K562 (cell line): ENCODE data around the gene UNKL. TPM values are rescaled to one million over a fixed set of nuclear protein-coding genes. Genes with fewer than 3 reads are reported as not detected.

Experiments used
- CHCHD3 ChIP-seq: fragments of 250-450 bp; sonication (Bioruptor Pico); IDR thresholded peaks from 2 replicates; pipeline ENCODE4 v2.1.2; 2022; ENCODE audit warnings: mild to moderate bottlenecking
- ETV1 ChIP-seq: fragments of 450-650 bp; conservative IDR thresholded peaks from 2 replicates; pipeline ENCODE4 v1.6.1; 2016; ENCODE audit warnings: missing genetic modification characterization, control low read depth, low read depth, missing compliant biosample characterization
- KAT7 ChIP-seq: sonication (generic); formaldehyde crosslinking; IDR thresholded peaks from 2 replicates; pipeline ENCODE4 v1.8.0; 2022; ENCODE audit warnings: missing genetic modification reagents, mild to moderate bottlenecking, borderline replicate concordance
- KLF1 ChIP-seq: fragments of 450-650 bp; IDR thresholded peaks from 2 replicates; pipeline ENCODE4 v1.6.1; 2016; ENCODE audit warnings: missing genetic modification characterization, missing compliant biosample characterization
- KLF6 ChIP-seq: fragments of 250-450 bp; sonication (Bioruptor Pico); IDR thresholded peaks from 2 replicates; pipeline ENCODE4 v1.4.0; 2020; ENCODE audit warnings: mild to moderate bottlenecking, moderate library complexity, borderline replicate concordance
- MTA1 ChIP-seq: fragments of 450-650 bp; IDR thresholded peaks from 2 replicates; pipeline ENCODE4 v1.6.1; 2017; ENCODE audit warnings: borderline replicate concordance
- PRMT5 ChIP-seq: sonication (generic); formaldehyde crosslinking; IDR thresholded peaks from 2 replicates; pipeline ENCODE4 v1.5.0; 2020; ENCODE audit warnings: missing genetic modification reagents
- SFPQ ChIP-seq: fragments of 200-400 bp; formaldehyde crosslinking; IDR thresholded peaks from 2 replicates; pipeline ENCODE4 v1.6.1; 2017; ENCODE audit warnings: mild to moderate bottlenecking, low read depth, low read length, moderate library complexity
- TRIM24 ChIP-seq, 2 experiments: fragments of 450-650 bp; IDR thresholded peaks; 2 replicates each; pipeline ENCODE4 v1.6.1; 2016
- ZNF282 ChIP-seq: sonication (generic); formaldehyde crosslinking; IDR thresholded peaks from 2 replicates; pipeline ENCODE4 v1.8.1; 2023; ENCODE audit warnings: missing genetic modification reagents
- polyA plus RNA-seq, 8 experiments: library from polyadenylated mRNA; depleted of rRNA in 4 of 8; stranded (reverse) in 5 of 8; unstranded in 3 of 8; fragments of >200 nt; fragmentation: Nextera tagmentation in 2 of 8; fragmentation: Illumina TruSeq in 1 of 8; extraction: Ambion mirVana in 2 of 8; extraction: Trizol in 1 of 8; gene quantifications; 2 replicates each; pipeline versions ENCODE4 v1.2.1 to v1.2.3, GENCODE V29; 2011 to 2014; ENCODE audit warnings: inconsistent platforms in 1 of 8, missing spikeins in 1 of 8
- total RNA-seq, 7 experiments: library from RNA; depleted of rRNA in 6 of 7; stranded (reverse); fragments of >200 nt in 6 of 7; fragmentation: Illumina TruSeq in 2 of 7; extraction: Trizol in 2 of 7; gene quantifications; 2 replicates each; pipeline versions ENCODE4 v1.2.1 to v1.2.3, GENCODE V29; 2011 to 2021; ENCODE audit warnings: low replicate concordance in 1 of 7
- TF ChIP-seq, protein P1 (sequence below): fragments of 450-650 bp; IDR thresholded peaks from 2 replicates; pipeline ENCODE4 v1.6.1; 2016; ENCODE audit warnings: mild to moderate bottlenecking, moderate library complexity
- TF ChIP-seq, protein P2 (sequence below), 3 experiments: IDR thresholded peaks in 2 of 3; conservative IDR thresholded peaks in 1 of 3; 2 replicates each; pipeline ENCODE4 v1.5.1; 2011 to 2012; ENCODE audit warnings: low read length in 3 of 3, mild to moderate bottlenecking in 3 of 3, control low read depth in 2 of 3, improper control_type of control experiment in 1 of 3, inconsistent platforms in 1 of 3, low read depth in 1 of 3, mixed read lengths in 1 of 3, moderate library complexity in 1 of 3; ENCODE audit not compliant: insufficient read depth in 2 of 3

The UNKL gene
- total and polyA plus RNA-seq, 9 of the 15 experiments (the other 6 are each of a cell fraction or from before 2014, with no cell fraction given): 0.37 to 30.2 (median 5.1) TPM

GRCh38 chr16:1331712-1332617 lies 82.5 kb downstream of the UNKL start (continued):
- TF ChIP-seq ZNF282 (CRISPR knock-in tag) (no peak), MTA1 (no peak), PRMT5 (CRISPR knock-in tag) (no peak), KAT7 (CRISPR knock-in tag) (no peak), SFPQ (no peak), KLF6 (CRISPR knock-in tag) (no peak), ETV1 (tag) (peak; percentile 50; the same call in 1 of the 2 replicates), TRIM24 (IDR thresholded peaks at IDR 0.05) (no peak), CHCHD3 (CRISPR knock-in tag) (no peak), KLF1 (tag) (no peak)
- TF ChIP-seq, protein P1, sequence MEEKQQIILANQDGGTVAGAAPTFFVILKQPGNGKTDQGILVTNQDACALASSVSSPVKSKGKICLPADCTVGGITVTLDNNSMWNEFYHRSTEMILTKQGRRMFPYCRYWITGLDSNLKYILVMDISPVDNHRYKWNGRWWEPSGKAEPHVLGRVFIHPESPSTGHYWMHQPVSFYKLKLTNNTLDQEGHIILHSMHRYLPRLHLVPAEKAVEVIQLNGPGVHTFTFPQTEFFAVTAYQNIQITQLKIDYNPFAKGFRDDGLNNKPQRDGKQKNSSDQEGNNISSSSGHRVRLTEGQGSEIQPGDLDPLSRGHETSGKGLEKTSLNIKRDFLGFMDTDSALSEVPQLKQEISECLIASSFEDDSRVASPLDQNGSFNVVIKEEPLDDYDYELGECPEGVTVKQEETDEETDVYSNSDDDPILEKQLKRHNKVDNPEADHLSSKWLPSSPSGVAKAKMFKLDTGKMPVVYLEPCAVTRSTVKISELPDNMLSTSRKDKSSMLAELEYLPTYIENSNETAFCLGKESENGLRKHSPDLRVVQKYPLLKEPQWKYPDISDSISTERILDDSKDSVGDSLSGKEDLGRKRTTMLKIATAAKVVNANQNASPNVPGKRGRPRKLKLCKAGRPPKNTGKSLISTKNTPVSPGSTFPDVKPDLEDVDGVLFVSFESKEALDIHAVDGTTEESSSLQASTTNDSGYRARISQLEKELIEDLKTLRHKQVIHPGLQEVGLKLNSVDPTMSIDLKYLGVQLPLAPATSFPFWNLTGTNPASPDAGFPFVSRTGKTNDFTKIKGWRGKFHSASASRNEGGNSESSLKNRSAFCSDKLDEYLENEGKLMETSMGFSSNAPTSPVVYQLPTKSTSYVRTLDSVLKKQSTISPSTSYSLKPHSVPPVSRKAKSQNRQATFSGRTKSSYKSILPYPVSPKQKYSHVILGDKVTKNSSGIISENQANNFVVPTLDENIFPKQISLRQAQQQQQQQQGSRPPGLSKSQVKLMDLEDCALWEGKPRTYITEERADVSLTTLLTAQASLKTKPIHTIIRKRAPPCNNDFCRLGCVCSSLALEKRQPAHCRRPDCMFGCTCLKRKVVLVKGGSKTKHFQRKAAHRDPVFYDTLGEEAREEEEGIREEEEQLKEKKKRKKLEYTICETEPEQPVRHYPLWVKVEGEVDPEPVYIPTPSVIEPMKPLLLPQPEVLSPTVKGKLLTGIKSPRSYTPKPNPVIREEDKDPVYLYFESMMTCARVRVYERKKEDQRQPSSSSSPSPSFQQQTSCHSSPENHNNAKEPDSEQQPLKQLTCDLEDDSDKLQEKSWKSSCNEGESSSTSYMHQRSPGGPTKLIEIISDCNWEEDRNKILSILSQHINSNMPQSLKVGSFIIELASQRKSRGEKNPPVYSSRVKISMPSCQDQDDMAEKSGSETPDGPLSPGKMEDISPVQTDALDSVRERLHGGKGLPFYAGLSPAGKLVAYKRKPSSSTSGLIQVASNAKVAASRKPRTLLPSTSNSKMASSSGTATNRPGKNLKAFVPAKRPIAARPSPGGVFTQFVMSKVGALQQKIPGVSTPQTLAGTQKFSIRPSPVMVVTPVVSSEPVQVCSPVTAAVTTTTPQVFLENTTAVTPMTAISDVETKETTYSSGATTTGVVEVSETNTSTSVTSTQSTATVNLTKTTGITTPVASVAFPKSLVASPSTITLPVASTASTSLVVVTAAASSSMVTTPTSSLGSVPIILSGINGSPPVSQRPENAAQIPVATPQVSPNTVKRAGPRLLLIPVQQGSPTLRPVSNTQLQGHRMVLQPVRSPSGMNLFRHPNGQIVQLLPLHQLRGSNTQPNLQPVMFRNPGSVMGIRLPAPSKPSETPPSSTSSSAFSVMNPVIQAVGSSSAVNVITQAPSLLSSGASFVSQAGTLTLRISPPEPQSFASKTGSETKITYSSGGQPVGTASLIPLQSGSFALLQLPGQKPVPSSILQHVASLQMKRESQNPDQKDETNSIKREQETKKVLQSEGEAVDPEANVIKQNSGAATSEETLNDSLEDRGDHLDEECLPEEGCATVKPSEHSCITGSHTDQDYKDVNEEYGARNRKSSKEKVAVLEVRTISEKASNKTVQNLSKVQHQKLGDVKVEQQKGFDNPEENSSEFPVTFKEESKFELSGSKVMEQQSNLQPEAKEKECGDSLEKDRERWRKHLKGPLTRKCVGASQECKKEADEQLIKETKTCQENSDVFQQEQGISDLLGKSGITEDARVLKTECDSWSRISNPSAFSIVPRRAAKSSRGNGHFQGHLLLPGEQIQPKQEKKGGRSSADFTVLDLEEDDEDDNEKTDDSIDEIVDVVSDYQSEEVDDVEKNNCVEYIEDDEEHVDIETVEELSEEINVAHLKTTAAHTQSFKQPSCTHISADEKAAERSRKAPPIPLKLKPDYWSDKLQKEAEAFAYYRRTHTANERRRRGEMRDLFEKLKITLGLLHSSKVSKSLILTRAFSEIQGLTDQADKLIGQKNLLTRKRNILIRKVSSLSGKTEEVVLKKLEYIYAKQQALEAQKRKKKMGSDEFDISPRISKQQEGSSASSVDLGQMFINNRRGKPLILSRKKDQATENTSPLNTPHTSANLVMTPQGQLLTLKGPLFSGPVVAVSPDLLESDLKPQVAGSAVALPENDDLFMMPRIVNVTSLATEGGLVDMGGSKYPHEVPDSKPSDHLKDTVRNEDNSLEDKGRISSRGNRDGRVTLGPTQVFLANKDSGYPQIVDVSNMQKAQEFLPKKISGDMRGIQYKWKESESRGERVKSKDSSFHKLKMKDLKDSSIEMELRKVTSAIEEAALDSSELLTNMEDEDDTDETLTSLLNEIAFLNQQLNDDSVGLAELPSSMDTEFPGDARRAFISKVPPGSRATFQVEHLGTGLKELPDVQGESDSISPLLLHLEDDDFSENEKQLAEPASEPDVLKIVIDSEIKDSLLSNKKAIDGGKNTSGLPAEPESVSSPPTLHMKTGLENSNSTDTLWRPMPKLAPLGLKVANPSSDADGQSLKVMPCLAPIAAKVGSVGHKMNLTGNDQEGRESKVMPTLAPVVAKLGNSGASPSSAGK: no peak
- TF ChIP-seq, protein P2, sequence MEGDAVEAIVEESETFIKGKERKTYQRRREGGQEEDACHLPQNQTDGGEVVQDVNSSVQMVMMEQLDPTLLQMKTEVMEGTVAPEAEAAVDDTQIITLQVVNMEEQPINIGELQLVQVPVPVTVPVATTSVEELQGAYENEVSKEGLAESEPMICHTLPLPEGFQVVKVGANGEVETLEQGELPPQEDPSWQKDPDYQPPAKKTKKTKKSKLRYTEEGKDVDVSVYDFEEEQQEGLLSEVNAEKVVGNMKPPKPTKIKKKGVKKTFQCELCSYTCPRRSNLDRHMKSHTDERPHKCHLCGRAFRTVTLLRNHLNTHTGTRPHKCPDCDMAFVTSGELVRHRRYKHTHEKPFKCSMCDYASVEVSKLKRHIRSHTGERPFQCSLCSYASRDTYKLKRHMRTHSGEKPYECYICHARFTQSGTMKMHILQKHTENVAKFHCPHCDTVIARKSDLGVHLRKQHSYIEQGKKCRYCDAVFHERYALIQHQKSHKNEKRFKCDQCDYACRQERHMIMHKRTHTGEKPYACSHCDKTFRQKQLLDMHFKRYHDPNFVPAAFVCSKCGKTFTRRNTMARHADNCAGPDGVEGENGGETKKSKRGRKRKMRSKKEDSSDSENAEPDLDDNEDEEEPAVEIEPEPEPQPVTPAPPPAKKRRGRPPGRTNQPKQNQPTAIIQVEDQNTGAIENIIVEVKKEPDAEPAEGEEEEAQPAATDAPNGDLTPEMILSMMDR (IDR thresholded peaks at IDR 0.05 in 2 of 3, conservative IDR thresholded peaks at IDR 0.05 in 1 of 3; ENCODE audit: insufficient read depth in 2 of 3, low read depth in 1 of 3, low read length in 3 of 3): no peak
